Cardiac muscle cell (in vitro differentiated cells and primary cell): ENCODE data around the gene UBL5. TPM values are rescaled to one million over a fixed set of nuclear protein-coding genes. Genes with fewer than 3 reads are reported as not detected.
"Not testable (repeated sequence)": the region's sequence is repeated elsewhere in the genome, so short reads cannot be mapped to it uniquely, and the experiment has no call there.

Experiments used
- DNase-seq, 2 donors: peaks; one replicate each; pipeline versions ENCODE4 v3.0.0 to v3.0.0-alpha.2; 2010 to 2017; ENCODE audit warnings: low read depth in 1 of 2, low spot score in 1 of 2
- H3K27ac ChIP-seq: fragments of 200-600 bp; sonication (generic); 2 replicates; pipeline ENCODE4 v1.5.1; 2016
- H3K27me3 ChIP-seq: fragments of 200-600 bp; sonication (generic); 2 replicates; pipeline ENCODE4 v1.6.0; 2016; ENCODE audit warnings: control low read depth
- H3K36me3 ChIP-seq: fragments of 200-600 bp; sonication (generic); 2 replicates; pipeline ENCODE4 v1.5.1; 2016; ENCODE audit warnings: control low read depth
- H3K4me1 ChIP-seq: fragments of 200-600 bp; sonication (generic); 2 replicates; pipeline ENCODE4 v1.8.1; 2017; ENCODE audit warnings: low read depth, mild to moderate bottlenecking, mixed run types
- H3K4me3 ChIP-seq: fragments of 200-600 bp; sonication (generic); 2 replicates; pipeline ENCODE4 v1.5.1; 2016; ENCODE audit warnings: mild to moderate bottlenecking
- H3K9me3 ChIP-seq: fragments of 200-600 bp; sonication (generic); 2 replicates; pipeline ENCODE4 v1.5.1; 2017; ENCODE audit warnings: low read depth, mild to moderate bottlenecking, control low read depth
- polyA plus RNA-seq: library from polyadenylated mRNA; unstranded; fragments of >200 nt; fragmentation: Nextera tagmentation; extraction: Ambion mirVana; gene quantifications from 2 replicates; pipeline ENCODE4 v1.2.1, GENCODE V29; 2016
- total RNA-seq: library from RNA; depleted of rRNA; stranded (reverse); fragments of >200 nt; gene quantifications from 2 replicates; pipeline ENCODE4 v1.2.3, GENCODE V29; 2016
- TF ChIP-seq, protein P1 (sequence below): IDR thresholded peaks from 2 replicates; pipeline ENCODE4 v1.5.1; 2012; ENCODE audit warnings: low read depth, mild to moderate bottlenecking, low read length

Gene UBL5
- total and polyA plus RNA-seq, 2 experiments from 2014 or later = 511 to 943 TPM

GRCh38 chr19:9819596-9819909, 8.2 kb upstream of the UBL5 start:
- H3K27ac ChIP-seq = no peak overlapping the region
- peaks cover 9% of the 10 kb centered on the region for H3K4me1 ChIP-seq
- H3K36me3 ChIP-seq = no peaks in the 10 kb centered on the region
- H3K9me3 ChIP-seq = no peaks in the 10 kb centered on the region
- TF ChIP-seq, protein P1, sequence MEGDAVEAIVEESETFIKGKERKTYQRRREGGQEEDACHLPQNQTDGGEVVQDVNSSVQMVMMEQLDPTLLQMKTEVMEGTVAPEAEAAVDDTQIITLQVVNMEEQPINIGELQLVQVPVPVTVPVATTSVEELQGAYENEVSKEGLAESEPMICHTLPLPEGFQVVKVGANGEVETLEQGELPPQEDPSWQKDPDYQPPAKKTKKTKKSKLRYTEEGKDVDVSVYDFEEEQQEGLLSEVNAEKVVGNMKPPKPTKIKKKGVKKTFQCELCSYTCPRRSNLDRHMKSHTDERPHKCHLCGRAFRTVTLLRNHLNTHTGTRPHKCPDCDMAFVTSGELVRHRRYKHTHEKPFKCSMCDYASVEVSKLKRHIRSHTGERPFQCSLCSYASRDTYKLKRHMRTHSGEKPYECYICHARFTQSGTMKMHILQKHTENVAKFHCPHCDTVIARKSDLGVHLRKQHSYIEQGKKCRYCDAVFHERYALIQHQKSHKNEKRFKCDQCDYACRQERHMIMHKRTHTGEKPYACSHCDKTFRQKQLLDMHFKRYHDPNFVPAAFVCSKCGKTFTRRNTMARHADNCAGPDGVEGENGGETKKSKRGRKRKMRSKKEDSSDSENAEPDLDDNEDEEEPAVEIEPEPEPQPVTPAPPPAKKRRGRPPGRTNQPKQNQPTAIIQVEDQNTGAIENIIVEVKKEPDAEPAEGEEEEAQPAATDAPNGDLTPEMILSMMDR = no peak
- no peak for DNase-seq
- no peaks in the 10 kb centered on the region for H3K27me3 ChIP-seq
- peak overlapping the region; percentile 14 for H3K4me3 ChIP-seq

DNA sequence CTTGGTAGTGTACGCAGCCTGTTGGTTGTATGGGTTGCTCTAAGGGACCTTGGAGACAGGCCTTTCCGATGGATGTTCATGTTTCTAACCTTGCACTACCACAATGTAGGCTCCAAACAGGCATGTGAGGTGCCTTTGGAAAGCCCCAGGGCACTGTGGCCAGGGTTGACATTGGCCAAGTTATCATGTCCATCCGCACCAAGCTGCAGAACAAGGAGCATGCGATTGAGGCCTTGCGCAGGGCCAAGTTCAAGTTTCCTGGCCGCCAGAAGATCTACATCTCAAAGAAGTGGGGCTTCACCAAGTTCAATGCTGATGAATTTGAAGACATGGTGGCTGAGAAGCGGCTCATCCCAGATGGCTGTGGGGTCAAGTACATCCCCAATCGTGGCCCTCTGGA, 7.7 kb upstream of the UBL5 start:
- not testable (repeated sequence) for H3K36me3 ChIP-seq, DNase-seq, H3K27ac ChIP-seq, H3K4me1 ChIP-seq, H3K9me3 ChIP-seq, H3K27me3 ChIP-seq
- peak overlapping the region; percentile 14 for H3K4me3 ChIP-seq

GRCh38 chr19:9823816-9824215, 3.9 kb upstream of the UBL5 start:
- TF ChIP-seq, protein P1 = no peak
- Histone ChIP-seq H3K9me3 (no peaks in the 10 kb centered on the region), H3K4me1 (no peaks in the 10 kb centered on the region), H3K27me3 (no peaks in the 10 kb centered on the region), H3K36me3 (no peaks in the 10 kb centered on the region), H3K4me3 (no peak overlapping the region), H3K27ac (no peak overlapping the region)
- no peak for DNase-seq

GRCh38 chr19:9828551-9829063, 889 bp downstream of the UBL5 start:
- peak overlapping the region; percentile 81 for H3K27ac ChIP-seq
- H3K4me1 ChIP-seq = no peaks in the 10 kb centered on the region
- DNase-seq = no peak
- H3K27me3 ChIP-seq = no peaks in the 10 kb centered on the region
- peaks cover 6% of the 10 kb centered on the region for H3K36me3 ChIP-seq
- TF ChIP-seq, protein P1 = no peak
- no peaks in the 10 kb centered on the region for H3K9me3 ChIP-seq
- H3K4me3 ChIP-seq = peak overlapping the region; percentile 92

DNA sequence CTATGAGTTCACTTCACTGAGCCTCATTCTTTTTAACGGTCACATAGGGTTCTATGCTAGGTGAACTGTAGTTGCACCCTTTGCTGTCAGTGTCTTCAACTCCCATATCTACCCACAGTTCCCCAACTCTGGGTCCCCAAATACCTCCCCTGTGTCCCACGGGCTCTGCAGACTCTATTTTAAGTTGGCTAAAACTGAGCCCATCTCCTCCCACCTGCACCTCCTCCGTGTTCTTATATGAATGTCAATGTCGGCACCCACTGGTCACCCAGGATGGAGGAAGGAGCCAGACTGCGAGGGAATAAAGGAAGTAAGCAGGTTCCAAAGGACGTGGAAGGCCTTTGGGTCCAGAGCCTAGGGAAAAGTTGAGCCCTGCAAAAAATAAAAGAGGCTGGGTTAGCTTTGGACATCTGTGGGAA, 6.6 kb downstream of the UBL5 start:
- peaks cover 6% of the 10 kb centered on the region for H3K36me3 ChIP-seq
- TF ChIP-seq, protein P1 = no peak
- H3K9me3 ChIP-seq = no peaks in the 10 kb centered on the region
- no peaks in the 10 kb centered on the region for H3K27me3 ChIP-seq
- no peak overlapping the region for H3K27ac ChIP-seq
- no peak for DNase-seq
- H3K4me3 ChIP-seq = peak overlapping the region; percentile 18
- H3K4me1 ChIP-seq = no peaks in the 10 kb centered on the region

- Histone ChIP-seq H3K27ac (no peak within 1 kb of the TSS), H3K27me3 (no peaks in the 10 kb centered on the region), H3K4me3 (peak within 1 kb of the TSS; percentile 86), H3K4me1 (no peaks in the 10 kb centered on the region), H3K9me3 (no peaks in the 10 kb centered on the region), H3K36me3 (peaks cover 9% of the 10 kb centered on the region)
- TF ChIP-seq, protein P1 = peak; percentile 59
- DNase-seq = peak; percentile 99 to 100
Measured at GRCh38 chr19:9834726-9835506, 7.2 kb downstream of the UBL5 start, which contains the start of gene PIN1. Gene PIN1, plus strand, starts transcription at chr19:9835318. Its CDS starts 27 bp downstream, at chr19:9835345.
